Measurements from ENCODE around the gene PEX13. TPM values are rescaled to one million over a fixed set of nuclear protein-coding genes. Genes with fewer than 3 reads are reported as not detected.

Gene PEX13
- polyA plus RNA-seq, 1 donor (not counting 4 experiments of a cell fraction or from before 2014, with no cell fraction given) = 35.9 TPM

GRCh38 chr2:60973705-60974104 is 43.8 kb upstream of the PEX13 start:
- H2AFZ ChIP-seq (ENCODE audit: control insufficient read depth, low read length) = no peak overlapping the region
- H3K9me1 ChIP-seq (ENCODE audit: control insufficient read depth, extremely low read depth, insufficient read depth, low read length) = no peaks in the 10 kb centered on the region
- TF ChIP-seq EZH2 (IDR thresholded peaks at IDR 0.05; ENCODE audit: low read length) = no peak
- TF ChIP-seq CTCF (optimal IDR thresholded peaks at IDR 0.05 in 1 of 3, IDR thresholded peaks at IDR 0.05 in 1 of 3, conservative IDR thresholded peaks at IDR 0.05 in 1 of 3; ENCODE audit: extremely low read depth in 1 of 3, insufficient read depth in 2 of 3, low read length in 3 of 3) = no peak
- no peaks in the 10 kb centered on the region for H3K27me3 ChIP-seq (ENCODE audit: control insufficient read depth, extremely low read depth, insufficient read depth, low read length)
- no peak for FAIRE-seq
- no peak overlapping the region for H3K4me2 ChIP-seq (ENCODE audit: control insufficient read depth, extremely low read depth, insufficient read depth, low read depth, low read length)
- dilution Hi-C loops (cut with MboI; ENCODE audit: extremely low pct_ligation_motif_present, low sequenced_read_pairs) = no loop called here
- H3K9me3 ChIP-seq (ENCODE audit: control insufficient read depth, low read depth, low read length) = no peaks in the 10 kb centered on the region
- H4K20me1 ChIP-seq (ENCODE audit: control insufficient read depth, extremely low read depth, insufficient read depth, low read length) = no peaks in the 10 kb centered on the region
- H3K9ac ChIP-seq (ENCODE audit: control insufficient read depth, extremely low read depth, insufficient read depth, low read length) = no peak overlapping the region
- no peak for DNase-seq (ENCODE audit: low read depth, low spot score)
- no peak overlapping the region for H3K27ac ChIP-seq (ENCODE audit: control insufficient read depth, insufficient read depth, low read length)
- no peak overlapping the region for H3K4me3 ChIP-seq (ENCODE audit: control insufficient read depth in 2 of 3, extremely low read depth in 1 of 3, insufficient read depth in 2 of 3, low read depth in 1 of 3, low read length in 3 of 3)
- no peaks in the 10 kb centered on the region for H3K79me2 ChIP-seq (ENCODE audit: control insufficient read depth, insufficient read depth, low read length)
- no peaks in the 10 kb centered on the region for H3K36me3 ChIP-seq (ENCODE audit: control insufficient read depth in 2 of 2, extremely low read depth in 1 of 2, insufficient read depth in 2 of 2, low read length in 2 of 2)
- H3K4me1 ChIP-seq (ENCODE audit: control insufficient read depth, extremely low read depth, insufficient read depth, low read length) = peaks cover 6% of the 10 kb centered on the region

- H3K9ac ChIP-seq (ENCODE audit: control insufficient read depth, extremely low read depth, insufficient read depth, low read length) = no peak overlapping the region
- no peak for TF ChIP-seq CTCF (optimal IDR thresholded peaks at IDR 0.05 in 1 of 3, IDR thresholded peaks at IDR 0.05 in 1 of 3, conservative IDR thresholded peaks at IDR 0.05 in 1 of 3; ENCODE audit: extremely low read depth in 1 of 3, insufficient read depth in 2 of 3, low read length in 3 of 3)
- H3K4me2 ChIP-seq (ENCODE audit: control insufficient read depth, extremely low read depth, insufficient read depth, low read depth, low read length) = no peak overlapping the region
- H2AFZ ChIP-seq (ENCODE audit: control insufficient read depth, low read length) = no peak overlapping the region
- no peak overlapping the region for H3K27ac ChIP-seq (ENCODE audit: control insufficient read depth, insufficient read depth, low read length)
- no peak for FAIRE-seq
- dilution Hi-C loops (cut with MboI; ENCODE audit: extremely low pct_ligation_motif_present, low sequenced_read_pairs) = no loop called here
- H4K20me1 ChIP-seq (ENCODE audit: control insufficient read depth, extremely low read depth, insufficient read depth, low read length) = no peaks in the 10 kb centered on the region
- no peaks in the 10 kb centered on the region for H3K36me3 ChIP-seq (ENCODE audit: control insufficient read depth in 2 of 2, extremely low read depth in 1 of 2, insufficient read depth in 2 of 2, low read length in 2 of 2)
- H3K4me1 ChIP-seq (ENCODE audit: control insufficient read depth, extremely low read depth, insufficient read depth, low read length) = peaks cover 6% of the 10 kb centered on the region
- H3K79me2 ChIP-seq (ENCODE audit: control insufficient read depth, insufficient read depth, low read length) = no peaks in the 10 kb centered on the region
- no peaks in the 10 kb centered on the region for H3K9me3 ChIP-seq (ENCODE audit: control insufficient read depth, low read depth, low read length)
- no peaks in the 10 kb centered on the region for H3K9me1 ChIP-seq (ENCODE audit: control insufficient read depth, extremely low read depth, insufficient read depth, low read length)
- H3K4me3 ChIP-seq (ENCODE audit: control insufficient read depth in 2 of 3, extremely low read depth in 1 of 3, insufficient read depth in 2 of 3, low read depth in 1 of 3, low read length in 3 of 3) = no peak overlapping the region
- H3K27me3 ChIP-seq (ENCODE audit: control insufficient read depth, extremely low read depth, insufficient read depth, low read length) = no peaks in the 10 kb centered on the region
- DNase-seq (ENCODE audit: low read depth, low spot score) = no peak
Measured at GRCh38 chr2:60974652-60975051, 42.9 kb upstream of the PEX13 start.

All from keratinocyte (primary cell).